ENCODE data around the gene EGFLAM.

Gene EGFLAM

DNA sequence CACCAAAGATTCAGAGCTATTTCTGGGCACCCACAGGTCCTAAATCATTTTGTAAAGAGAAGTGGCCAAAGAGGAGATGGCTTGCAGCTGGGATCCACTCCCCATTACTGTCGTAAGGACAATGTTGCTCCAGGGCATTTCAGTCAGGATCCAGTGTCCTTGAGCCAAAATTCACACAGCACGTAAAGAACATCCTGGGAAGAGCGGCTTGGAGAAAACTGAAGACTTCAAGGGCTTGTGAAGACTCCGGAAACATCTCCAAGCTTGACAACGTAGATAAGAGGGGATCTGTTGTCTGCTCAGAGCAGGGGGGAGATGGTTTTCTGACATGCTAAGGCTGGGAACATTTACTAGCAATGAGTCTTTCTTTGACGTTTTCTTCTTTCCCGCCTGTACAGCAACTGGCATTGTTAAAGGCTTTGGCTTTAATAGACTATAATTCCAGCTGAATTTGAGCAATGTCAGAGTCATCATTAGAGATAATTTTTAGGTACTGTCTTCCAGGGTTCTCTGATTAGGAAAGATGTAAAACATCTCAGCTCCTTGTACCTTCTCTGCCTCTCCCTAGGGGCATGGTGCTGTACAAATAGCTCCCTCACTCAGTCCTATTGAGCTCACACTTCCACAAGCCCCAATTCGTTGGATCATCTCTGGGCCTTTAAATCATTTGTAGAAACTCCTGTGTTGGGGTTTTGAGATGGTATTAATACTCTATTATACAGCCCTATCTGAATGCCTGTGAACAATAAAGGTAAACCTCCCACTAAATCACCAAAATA lies 39.7 kb downstream of the EGFLAM start:
- Histone ChIP-seq H3F3A (ENCODE audit: insufficient read depth) (no peaks in the 10 kb centered on the region), H3K9me2 (replicated peaks; ENCODE audit: insufficient read depth, low read length) (no peaks in the 10 kb centered on the region), H3K9me3 (ENCODE audit: insufficient read depth, low read length) (no peaks in the 10 kb centered on the region), H4K20me1 (ENCODE audit: low read depth, low read length) (no peaks in the 10 kb centered on the region), H3K27me3 (ENCODE audit: low read length) (no peaks in the 10 kb centered on the region), H3K9ac (ENCODE audit: low read length) (no peak overlapping the region), H3K4me3 (ENCODE audit: insufficient read depth, low read length, poor library complexity, severe bottlenecking) (no peak overlapping the region), H3K4me2 (ENCODE audit: low read depth, low read length, poor library complexity, severe bottlenecking) (no peak overlapping the region), H3K36me3 (ENCODE audit: low read length) (no peaks in the 10 kb centered on the region), H3K79me2 (ENCODE audit: insufficient read depth, low read length) (no peaks in the 10 kb centered on the region), H2AFZ (ENCODE audit: low read depth, low read length, severe bottlenecking) (no peak overlapping the region), H3K27ac (ENCODE audit: low read depth, low read length) (no peak overlapping the region)
- TF ChIP-seq EZH2phosphoT487 (conservative IDR thresholded peaks at IDR 0.05; ENCODE audit: low read length) (no peak), CTCF (IDR thresholded peaks at IDR 0.05; ENCODE audit: insufficient read depth, low read length, poor library complexity, severe bottlenecking) (no peak)

DNA sequence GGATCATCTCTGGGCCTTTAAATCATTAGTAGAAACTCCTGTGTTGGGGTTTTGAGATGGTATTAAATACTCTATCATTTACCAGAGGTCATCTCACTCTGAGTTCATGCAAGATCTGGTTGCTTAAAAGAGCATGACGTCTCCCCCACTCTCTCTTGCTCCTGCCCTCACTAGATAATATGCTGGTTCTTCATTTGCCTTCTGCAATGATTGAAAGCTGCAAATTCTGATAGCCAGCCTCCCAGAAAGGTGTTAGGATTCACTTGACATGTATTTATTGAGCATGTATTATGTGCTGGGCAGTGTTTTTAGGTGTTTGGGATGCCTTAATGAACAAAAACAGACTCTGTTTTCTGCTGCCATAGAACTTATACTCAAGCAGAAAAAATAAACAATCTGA lies 41.2 kb downstream of the EGFLAM start:
- Histone ChIP-seq H3K9ac (ENCODE audit: low read length) (no peak overlapping the region), H3K9me3 (ENCODE audit: insufficient read depth, low read length) (no peaks in the 10 kb centered on the region), H3K79me2 (ENCODE audit: insufficient read depth, low read length) (no peaks in the 10 kb centered on the region), H3K4me2 (ENCODE audit: low read depth, low read length, poor library complexity, severe bottlenecking) (no peak overlapping the region), H3F3A (ENCODE audit: insufficient read depth) (no peaks in the 10 kb centered on the region), H4K20me1 (ENCODE audit: low read depth, low read length) (no peaks in the 10 kb centered on the region), H3K4me3 (ENCODE audit: insufficient read depth, low read length, poor library complexity, severe bottlenecking) (no peak overlapping the region), H3K9me2 (replicated peaks; ENCODE audit: insufficient read depth, low read length) (no peaks in the 10 kb centered on the region), H3K36me3 (ENCODE audit: low read length) (no peaks in the 10 kb centered on the region), H2AFZ (ENCODE audit: low read depth, low read length, severe bottlenecking) (no peak overlapping the region), H3K27me3 (ENCODE audit: low read length) (no peaks in the 10 kb centered on the region), H3K27ac (ENCODE audit: low read depth, low read length) (no peak overlapping the region)
- TF ChIP-seq EZH2phosphoT487 (conservative IDR thresholded peaks at IDR 0.05; ENCODE audit: low read length), result no peak
- TF ChIP-seq CTCF (IDR thresholded peaks at IDR 0.05; ENCODE audit: insufficient read depth, low read length, poor library complexity, severe bottlenecking), result no peak

- no peaks in the 10 kb centered on the region for H4K20me1 ChIP-seq (ENCODE audit: low read depth, low read length)
- H3K4me2 ChIP-seq (ENCODE audit: low read depth, low read length, poor library complexity, severe bottlenecking), result no peak overlapping the region
- no peaks in the 10 kb centered on the region; the same call in 1 of the 2 replicates for H3K9me3 ChIP-seq (ENCODE audit: insufficient read depth, low read length)
- no peaks in the 10 kb centered on the region for H3K27me3 ChIP-seq (ENCODE audit: low read length)
- no peaks in the 10 kb centered on the region for H3K36me3 ChIP-seq (ENCODE audit: low read length)
- H3F3A ChIP-seq (ENCODE audit: insufficient read depth), result no peaks in the 10 kb centered on the region
- no peak overlapping the region for H3K27ac ChIP-seq (ENCODE audit: low read depth, low read length)
- TF ChIP-seq EZH2phosphoT487 (conservative IDR thresholded peaks at IDR 0.05; ENCODE audit: low read length) (no peak), CTCF (IDR thresholded peaks at IDR 0.05; ENCODE audit: insufficient read depth, low read length, poor library complexity, severe bottlenecking) (no peak)
- H3K4me3 ChIP-seq (ENCODE audit: insufficient read depth, low read length, poor library complexity, severe bottlenecking), result no peak overlapping the region
- H3K9me2 ChIP-seq (replicated peaks; ENCODE audit: insufficient read depth, low read length), result no peaks in the 10 kb centered on the region
- no peak overlapping the region for H2AFZ ChIP-seq (ENCODE audit: low read depth, low read length, severe bottlenecking)
- no peak overlapping the region for H3K9ac ChIP-seq (ENCODE audit: low read length)
- no peaks in the 10 kb centered on the region for H3K79me2 ChIP-seq (ENCODE audit: insufficient read depth, low read length)
Observed at GRCh38 chr5:38305148-38305547, 46.8 kb downstream of the EGFLAM start.
